ENCODE data around the gene ZFYVE26. TPM values are rescaled to one million over a fixed set of nuclear protein-coding genes. Genes with fewer than 3 reads are reported as not detected.

Gene ZFYVE26
- total RNA-seq, 1 experiment from 2014 or later, result 19.9 TPM

DNA sequence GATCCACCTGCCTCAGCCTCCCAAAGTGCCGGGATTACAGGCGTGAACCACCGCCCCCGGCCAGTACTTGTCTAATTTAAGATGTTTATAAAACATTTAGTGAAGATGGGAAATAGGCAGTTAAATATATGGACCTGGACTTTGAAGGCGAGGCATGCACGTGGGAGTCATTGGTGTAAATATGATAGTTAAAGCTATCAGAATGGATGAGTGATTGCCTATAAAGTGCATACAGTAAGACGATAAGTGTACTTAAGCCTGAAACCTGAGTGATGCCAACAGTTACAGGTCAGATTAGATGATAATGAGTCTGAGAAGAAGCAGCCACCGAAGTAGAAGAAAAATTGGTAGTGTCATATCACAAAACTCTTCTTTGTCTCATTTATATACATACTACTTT lies 14.7 kb upstream of the ZFYVE26 start:
- DNase-seq, result no peak
- no peaks in the 10 kb centered on the region for H3K79me1 ChIP-seq (ENCODE audit: insufficient read depth, low read depth, low read length, poor library complexity, severe bottlenecking)
- TF ChIP-seq, protein P1, sequence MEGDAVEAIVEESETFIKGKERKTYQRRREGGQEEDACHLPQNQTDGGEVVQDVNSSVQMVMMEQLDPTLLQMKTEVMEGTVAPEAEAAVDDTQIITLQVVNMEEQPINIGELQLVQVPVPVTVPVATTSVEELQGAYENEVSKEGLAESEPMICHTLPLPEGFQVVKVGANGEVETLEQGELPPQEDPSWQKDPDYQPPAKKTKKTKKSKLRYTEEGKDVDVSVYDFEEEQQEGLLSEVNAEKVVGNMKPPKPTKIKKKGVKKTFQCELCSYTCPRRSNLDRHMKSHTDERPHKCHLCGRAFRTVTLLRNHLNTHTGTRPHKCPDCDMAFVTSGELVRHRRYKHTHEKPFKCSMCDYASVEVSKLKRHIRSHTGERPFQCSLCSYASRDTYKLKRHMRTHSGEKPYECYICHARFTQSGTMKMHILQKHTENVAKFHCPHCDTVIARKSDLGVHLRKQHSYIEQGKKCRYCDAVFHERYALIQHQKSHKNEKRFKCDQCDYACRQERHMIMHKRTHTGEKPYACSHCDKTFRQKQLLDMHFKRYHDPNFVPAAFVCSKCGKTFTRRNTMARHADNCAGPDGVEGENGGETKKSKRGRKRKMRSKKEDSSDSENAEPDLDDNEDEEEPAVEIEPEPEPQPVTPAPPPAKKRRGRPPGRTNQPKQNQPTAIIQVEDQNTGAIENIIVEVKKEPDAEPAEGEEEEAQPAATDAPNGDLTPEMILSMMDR (conservative IDR thresholded peaks at IDR 0.05), result no peak
- no CpG with 5 or more reads among the region's 8 CpGs for WGBS (ENCODE audit: extremely low coverage, insufficient read length, low lambda C conversion rate)
- H3K4ac ChIP-seq (ENCODE audit: low read depth, low read length), result no peak overlapping the region
- no peak overlapping the region for H3K56ac ChIP-seq (ENCODE audit: insufficient read length, low read depth, low read length)
- no peak overlapping the region for H2BK120ac ChIP-seq (ENCODE audit: low read depth, low read length, poor library complexity, severe bottlenecking)
- H3K14ac ChIP-seq (ENCODE audit: insufficient read depth, low read length), result no peak overlapping the region
- H3K27ac ChIP-seq (ENCODE audit: insufficient read length, low read depth, low read length), result no peak overlapping the region
- H3K4me3 Mint-ChIP-seq, result no peak overlapping the region
- H2AK5ac ChIP-seq (ENCODE audit: insufficient read length, low read length), result no peak overlapping the region
- H3K23me2 ChIP-seq (ENCODE audit: insufficient read length, low read depth, low read length, poor library complexity, severe bottlenecking), result no peaks in the 10 kb centered on the region
- no peaks in the 10 kb centered on the region for H3K79me2 ChIP-seq (ENCODE audit: insufficient read depth, low read length)
- peaks cover 17 to 37% (median 21%) of the 10 kb centered on the region in 3 experiments; a peak in 6 of 7 replicates for H3K36me3 Mint-ChIP-seq (ENCODE audit: insufficient read depth in 1 of 3, low read depth in 3 of 3)
- no peak overlapping the region for H4K8ac ChIP-seq (replicated peaks; ENCODE audit: insufficient read length, low read depth, low read length)
- H2AFZ ChIP-seq (ENCODE audit: low read length), result no peak overlapping the region
- no peaks in the 10 kb centered on the region for H3K4me1 Mint-ChIP-seq
- no peaks in the 10 kb centered on the region for H3K9me3 ChIP-seq (ENCODE audit: control insufficient read depth, low read depth, low read length)
- no peak overlapping the region for H3K9ac ChIP-seq (ENCODE audit: extremely low read depth, insufficient read length, low read length)
- H3T11ph ChIP-seq (ENCODE audit: low read length), result no peak overlapping the region
- no peak overlapping the region for H2BK15ac ChIP-seq (ENCODE audit: low read depth, low read length)
- H3K27me3 ChIP-seq (ENCODE audit: insufficient read depth, low read length), result no peaks in the 10 kb centered on the region
- H3K9me3 Mint-ChIP-seq, result peaks cover 2 to 5% of the 10 kb centered on the region in 2 experiments; a peak in 2 of 5 replicates
- no peak overlapping the region for H3K23ac ChIP-seq (ENCODE audit: insufficient read length, low read depth, low read length)
- no peak overlapping the region for H3K18ac ChIP-seq (ENCODE audit: insufficient read length, low read depth, low read length)
- H3K27me3 Mint-ChIP-seq (ENCODE audit: low read depth), result no peaks in the 10 kb centered on the region
- no peaks in the 10 kb centered on the region for H3K4me1 ChIP-seq (ENCODE audit: insufficient read depth, low read length)
- H3K4me2 ChIP-seq (ENCODE audit: insufficient read depth, insufficient read length, low read length), result no peak overlapping the region
- H2BK12ac ChIP-seq (ENCODE audit: insufficient read length, low read depth, low read length), result no peak overlapping the region
- H4K5ac ChIP-seq (ENCODE audit: insufficient read length, low read depth, low read length), result no peak overlapping the region
- H3K27ac Mint-ChIP-seq, result no peak overlapping the region
- no peak overlapping the region for H4K91ac ChIP-seq (ENCODE audit: insufficient read length, low read depth, low read length)
- H2BK5ac ChIP-seq (ENCODE audit: insufficient read length, low read length), result no peak overlapping the region
- H2BK20ac ChIP-seq (ENCODE audit: low read depth, low read length, poor library complexity, severe bottlenecking), result no peak overlapping the region
- H4K20me1 ChIP-seq (ENCODE audit: control insufficient read depth, insufficient read depth, insufficient read length), result no peaks in the 10 kb centered on the region

Data from H9 (cell line).